ENCODE measurements around the gene RTN1. TPM values are rescaled to one million over a fixed set of nuclear protein-coding genes. Genes with fewer than 3 reads are reported as not detected.

Gene RTN1
- total and polyA plus RNA-seq, 10 of the 15 experiments (the other 5 are each of a cell fraction or from before 2014, with no cell fraction given) = 0.03 to 0.55 (median 0.13) TPM; not detected in 4

- Histone ChIP-seq H3K4me1 (ENCODE audit: control insufficient read depth, insufficient read depth, low read length) (no peaks in the 10 kb centered on the region), H3K36me3 (ENCODE audit: control insufficient read depth in 2 of 2, insufficient read depth in 2 of 2, low read length in 1 of 2) (no peaks in the 10 kb centered on the region), H3K9ac (ENCODE audit: control insufficient read depth, insufficient read depth, low read length) (no peak overlapping the region), H3K79me2 (ENCODE audit: control insufficient read depth, insufficient read depth, low read length) (no peaks in the 10 kb centered on the region), H3K27me3 (replicated peaks in 1 of 2; ENCODE audit: control insufficient read depth in 2 of 2, insufficient read depth in 2 of 2, low read length in 1 of 2) (no peaks in the 10 kb centered on the region), H2AFZ (ENCODE audit: control insufficient read depth, low read depth, low read length) (no peak overlapping the region), H4K20me1 (ENCODE audit: control insufficient read depth, insufficient read depth) (no peaks in the 10 kb centered on the region), H3K9me3 (replicated peaks; ENCODE audit: control insufficient read depth, insufficient read depth, low read length) (no peaks in the 10 kb centered on the region), H3K4me2 (ENCODE audit: control insufficient read depth, insufficient read depth) (no peak overlapping the region), H3K27ac (ENCODE audit: control insufficient read depth, insufficient read depth) (no peak overlapping the region), H3K4me3 (no peak overlapping the region)
- ChIA-PET RAD21 (ENCODE audit: unreplicated experiment) (no interaction called here), POLR2A (no interaction called here), SMC1A (ENCODE audit: uncharacterized antibody, unreplicated experiment) (no interaction called here), CTCF (no interaction called here)
- DNase-seq (ENCODE audit: low read depth, low spot score) (no peak), ATAC-seq (no peak), FAIRE-seq (no peak)
- WGBS (ENCODE audit: insufficient coverage, insufficient replicate concordance, low lambda C conversion rate, missing lambda C conversion rate) = 25% methylated on average over 2 of the region's 2 CpGs
- intact Hi-C loops (cut with micrococcal nuclease; ENCODE audit: unreplicated experiment) (no loop called here), in situ Hi-C loops (cut with MboI) (no loop called here)
- BruUV-seq (replicated peaks) = no TSS peak
- TF ChIP-seq SPI1 (IDR thresholded peaks at IDR 0.05; ENCODE audit: borderline replicate concordance, insufficient read depth, low read depth, low read length) = no peak
- no peak for TF ChIP-seq HSF1 (IDR thresholded peaks at IDR 0.05; ENCODE audit: low read depth, low read length)
- no peak for TF ChIP-seq NFYB (IDR thresholded peaks at IDR 0.05; ENCODE audit: insufficient read depth, low read depth, low read length)
- no peak for TF ChIP-seq HCFC1 (IDR thresholded peaks at IDR 0.05; ENCODE audit: low read length)
- no peak for TF ChIP-seq CEBPZ (IDR thresholded peaks at IDR 0.05; ENCODE audit: low read depth, low read length)
- no peak for TF ChIP-seq SIX5 (IDR thresholded peaks at IDR 0.05; ENCODE audit: low read depth, low read length, severe bottlenecking)
- no peak for TF ChIP-seq MTA2 (IDR thresholded peaks at IDR 0.05; ENCODE audit: low read depth)
- no peak for TF ChIP-seq NBN (IDR thresholded peaks at IDR 0.05)
- no peak for TF ChIP-seq KAT2A (conservative IDR thresholded peaks at IDR 0.05; ENCODE audit: control insufficient read depth, low read depth, low read length)
- no peak for TF ChIP-seq TARDBP (IDR thresholded peaks at IDR 0.05; ENCODE audit: borderline replicate concordance)
- TF ChIP-seq ZNF207 (IDR thresholded peaks at IDR 0.05; ENCODE audit: borderline replicate concordance) = no peak
- TF ChIP-seq FOXK2 (IDR thresholded peaks at IDR 0.05) = no peak
- TF ChIP-seq ZBTB33 (IDR thresholded peaks at IDR 0.05) = no peak
- no peak for TF ChIP-seq PML (IDR thresholded peaks at IDR 0.05; ENCODE audit: low read length)
- TF ChIP-seq POLR2AphosphoS2 (IDR thresholded peaks at IDR 0.05; ENCODE audit: low read depth, low read length) = no peak
- TF ChIP-seq PKNOX1 (IDR thresholded peaks at IDR 0.05) = no peak
- no peak for TF ChIP-seq USF2 (IDR thresholded peaks at IDR 0.05; ENCODE audit: borderline replicate concordance, low read depth, low read length)
- TF ChIP-seq RBBP5 (conservative IDR thresholded peaks at IDR 0.05) = no peak
Observed at GRCh38 chr14:59850458-59850857, 20.1 kb downstream of the RTN1 start.
